Spinal cord (tissue), 10 donors: ENCODE data around the gene UAP1. TPM values are rescaled to one million over a fixed set of nuclear protein-coding genes. Genes with fewer than 3 reads are reported as not detected.
A peak's percentile ranks its signal among the peaks of the same experiment; 100 is the strongest.
"Not testable (repeated sequence)": the region's sequence is repeated elsewhere in the genome, so short reads cannot be mapped to it uniquely, and the experiment has no call there.

ENCODE experiments used
- DNase-seq, 6 donors: peaks; one replicate each; pipeline versions ENCODE4 v3.0.0 to v3.0.0-alpha.2; 2013 to 2015; ENCODE audit warnings: low spot score in 6 of 6, low read depth in 4 of 6
- H3K27ac ChIP-seq: one replicate; pipeline ENCODE4 v1.5.1; 2013; ENCODE audit warnings: low read depth, low read length, control low read depth
- H3K27me3 ChIP-seq: one replicate; pipeline ENCODE4 v1.6.1; 2013; ENCODE audit warnings: low read length; ENCODE audit not compliant: control insufficient read depth, insufficient read depth
- H3K36me3 ChIP-seq: one replicate; pipeline ENCODE4 v1.6.1; 2013; ENCODE audit warnings: low read length; ENCODE audit not compliant: control insufficient read depth, insufficient read depth
- H3K4me1 ChIP-seq: one replicate; pipeline ENCODE4 v1.6.1; 2013; ENCODE audit warnings: low read length; ENCODE audit not compliant: control insufficient read depth, insufficient read depth
- H3K4me3 ChIP-seq: one replicate; pipeline ENCODE4 v1.5.1; 2013; ENCODE audit warnings: low read depth, low read length, control low read depth
- H3K9me3 ChIP-seq: one replicate; pipeline ENCODE4 v1.6.1; 2013; ENCODE audit warnings: low read length; ENCODE audit not compliant: control insufficient read depth, insufficient read depth
- WGBS: methylation state at CpG from one replicate; pipeline ENCODE4 v1.1.5; 2013; ENCODE audit warnings: missing lambda C conversion rate; ENCODE audit not compliant: insufficient coverage; 5-methylcytosine and 5-hydroxymethylcytosine counted together
- polyA plus RNA-seq, 2 donors: library from polyadenylated mRNA; unstranded; fragments of 120-200 nt; gene quantifications; one replicate each; pipeline ENCODE4 v1.2.1, GENCODE V29; 2013; ENCODE audit not compliant: insufficient read length in 2 of 2
- total RNA-seq, 2 donors: library from RNA; depleted of rRNA in 1 of 2; stranded (reverse); fragments of 120-200 nt in 1 of 2; fragments of >200 nt in 1 of 2; gene quantifications; one replicate each; pipeline versions ENCODE4 v1.2.3 to v1.2.4, GENCODE V29; 2013 to 2014
- donor health status: healthy.

UAP1 gene
- total and polyA plus RNA-seq, 4 donors, result 30.3 to 52.5 (median 40.7) TPM

GRCh38 chr1:162578071-162578700 is 16.7 kb downstream of the UAP1 start:
- DNase-seq, result peak in 1 of 6 donors; percentile 16
- Histone ChIP-seq H3K9me3 (no peaks in the 10 kb centered on the region), H3K27me3 (no peaks in the 10 kb centered on the region), H3K4me3 (no peak overlapping the region), H3K36me3 (peaks cover 3% of the 10 kb centered on the region), H3K4me1 (no peaks in the 10 kb centered on the region), H3K27ac (no peak overlapping the region)
- WGBS, result 63% methylated on average over 1 of the region's 4 CpGs

GRCh38 chr1:162578936-162579335 is 17.4 kb downstream of the UAP1 start:
- Histone ChIP-seq H3K27me3 (no peaks in the 10 kb centered on the region), H3K4me1 (no peaks in the 10 kb centered on the region), H3K36me3 (peaks cover 3% of the 10 kb centered on the region), H3K27ac (no peak overlapping the region), H3K9me3 (no peaks in the 10 kb centered on the region), H3K4me3 (no peak overlapping the region)
- peak in 1 of 6 donors; percentile 37 for DNase-seq
- WGBS, result no CpG with 5 or more reads among the region's 1 CpG

- Histone ChIP-seq H3K4me1 (no peaks in the 10 kb centered on the region), H3K27ac (no peak overlapping the region), H3K27me3 (no peaks in the 10 kb centered on the region), H3K4me3 (no peak overlapping the region), H3K36me3 (peaks cover 5% of the 10 kb centered on the region), H3K9me3 (no peaks in the 10 kb centered on the region)
- peak in 1 of 6 donors; percentile 16 for DNase-seq
These were observed 18.8 kb downstream of the UAP1 start for GRCh38 chr1:162580308-162580707.

- H3K27me3 ChIP-seq, H3K36me3 ChIP-seq, DNase-seq, H3K4me1 ChIP-seq, H3K4me3 ChIP-seq, H3K27ac ChIP-seq, H3K9me3 ChIP-seq: not testable (repeated sequence)
- WGBS, result 89% methylated on average over 5 of the region's 6 CpGs
These were observed 21.4 kb downstream of the UAP1 start for GRCh38 chr1:162582901-162583300.

- 100% methylated on average over 2 of the region's 4 CpGs for WGBS
- not testable (repeated sequence) for H3K4me1 ChIP-seq, H3K9me3 ChIP-seq, H3K27ac ChIP-seq, H3K36me3 ChIP-seq, H3K27me3 ChIP-seq, H3K4me3 ChIP-seq, DNase-seq
These were observed 23.6 kb downstream of the UAP1 start for GRCh38 chr1:162585101-162585500.

- Histone ChIP-seq H3K27ac (no peak overlapping the region), H3K9me3 (no peaks in the 10 kb centered on the region), H3K27me3 (no peaks in the 10 kb centered on the region), H3K4me3 (no peak overlapping the region), H3K4me1 (no peaks in the 10 kb centered on the region), H3K36me3 (peaks cover 11% of the 10 kb centered on the region)
- DNase-seq, result peak in 1 of 6 donors; percentile 16
- WGBS, result no CpG with 5 or more reads among the region's 6 CpGs
These were observed 25.8 kb downstream of the UAP1 start for GRCh38 chr1:162587347-162587746.

GRCh38 chr1:162587761-162588260 is 26.3 kb downstream of the UAP1 start:
- no peaks in the 10 kb centered on the region for H3K9me3 ChIP-seq
- no peak overlapping the region for H3K27ac ChIP-seq
- WGBS, result no CpG with 5 or more reads among the region's 5 CpGs
- H3K27me3 ChIP-seq, result no peaks in the 10 kb centered on the region
- H3K36me3 ChIP-seq, result peaks cover 11% of the 10 kb centered on the region
- DNase-seq, result no peak
- no peak overlapping the region for H3K4me3 ChIP-seq
- H3K4me1 ChIP-seq, result no peaks in the 10 kb centered on the region

GRCh38 chr1:162590101-162590500 is 28.6 kb downstream of the UAP1 start:
- peaks cover 8% of the 10 kb centered on the region for H3K36me3 ChIP-seq
- no peaks in the 10 kb centered on the region for H3K27me3 ChIP-seq
- H3K9me3 ChIP-seq, result no peaks in the 10 kb centered on the region
- no peaks in the 10 kb centered on the region for H3K4me1 ChIP-seq
- no peak overlapping the region for H3K4me3 ChIP-seq
- H3K27ac ChIP-seq, result no peak overlapping the region
- no peak for DNase-seq
- no CpG with 5 or more reads among the region's 3 CpGs for WGBS

GRCh38 chr1:162590686-162591085 is 29.2 kb downstream of the UAP1 start:
- Histone ChIP-seq H3K4me1 (no peaks in the 10 kb centered on the region), H3K9me3 (no peaks in the 10 kb centered on the region), H3K4me3 (no peak overlapping the region), H3K27ac (no peak overlapping the region), H3K27me3 (no peaks in the 10 kb centered on the region), H3K36me3 (peaks cover 8% of the 10 kb centered on the region)
- DNase-seq, result no peak
- no CpG with 5 or more reads among the region's 2 CpGs for WGBS

- WGBS, result no CpG with 5 or more reads among the region's 2 CpGs
- peaks cover 7% of the 10 kb centered on the region for H3K36me3 ChIP-seq
- no peaks in the 10 kb centered on the region for H3K27me3 ChIP-seq
These were observed 35.1 kb downstream of the UAP1 start for GRCh38 chr1:162596514-162597170.

More at GRCh38 chr1:162596514-162597170, 35.1 kb downstream of the UAP1 start:
- Histone ChIP-seq H3K9me3 (no peaks in the 10 kb centered on the region), H3K27ac (no peak overlapping the region), H3K4me3 (no peak overlapping the region), H3K4me1 (no peaks in the 10 kb centered on the region)
- DNase-seq, result no peak
